Astrocyte of the spinal cord (primary cell): ENCODE measurements around the gene THEMIS.

Experiments used
- DNase-seq: peaks from one replicate; pipeline ENCODE4 v3.0.0; 2011; ENCODE audit warnings: low read depth, low spot score
- H3K4me3 ChIP-seq: 2 replicates; pipeline ENCODE4 v1.5.1; 2011; ENCODE audit warnings: low read depth, mild to moderate bottlenecking, low read length, moderate library complexity
- in situ Hi-C: cut with HindIII; loops from 2 replicates; pipeline ENCODE4 v1.10.0; 2017; ENCODE audit warnings: low sequenced_read_pairs
- TF ChIP-seq, protein P1 (sequence below): IDR thresholded peaks from 2 replicates; pipeline ENCODE4 v1.5.1; 2012; ENCODE audit warnings: low read depth, mild to moderate bottlenecking, low read length, inconsistent platforms

Gene THEMIS

DNA sequence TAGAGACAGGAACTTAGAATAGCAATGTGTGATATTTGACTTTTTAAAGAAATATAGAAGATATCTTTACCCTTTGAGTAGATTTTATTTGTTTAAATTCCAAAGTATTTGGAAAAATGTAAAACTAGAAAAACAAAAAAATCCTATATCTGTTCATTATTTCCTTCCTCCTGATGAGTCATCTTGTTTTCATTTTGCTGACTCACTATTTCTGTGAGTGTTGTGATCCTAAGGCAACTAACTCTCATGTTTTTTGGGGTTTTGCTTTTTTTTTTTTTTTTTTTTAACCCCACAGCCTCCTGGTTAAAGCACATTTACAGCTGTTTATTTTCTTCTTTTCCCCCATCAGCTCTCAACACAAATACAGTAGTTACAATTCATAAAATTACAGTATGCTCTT is 37.8 kb upstream of the THEMIS start:
- TF ChIP-seq, protein P1, sequence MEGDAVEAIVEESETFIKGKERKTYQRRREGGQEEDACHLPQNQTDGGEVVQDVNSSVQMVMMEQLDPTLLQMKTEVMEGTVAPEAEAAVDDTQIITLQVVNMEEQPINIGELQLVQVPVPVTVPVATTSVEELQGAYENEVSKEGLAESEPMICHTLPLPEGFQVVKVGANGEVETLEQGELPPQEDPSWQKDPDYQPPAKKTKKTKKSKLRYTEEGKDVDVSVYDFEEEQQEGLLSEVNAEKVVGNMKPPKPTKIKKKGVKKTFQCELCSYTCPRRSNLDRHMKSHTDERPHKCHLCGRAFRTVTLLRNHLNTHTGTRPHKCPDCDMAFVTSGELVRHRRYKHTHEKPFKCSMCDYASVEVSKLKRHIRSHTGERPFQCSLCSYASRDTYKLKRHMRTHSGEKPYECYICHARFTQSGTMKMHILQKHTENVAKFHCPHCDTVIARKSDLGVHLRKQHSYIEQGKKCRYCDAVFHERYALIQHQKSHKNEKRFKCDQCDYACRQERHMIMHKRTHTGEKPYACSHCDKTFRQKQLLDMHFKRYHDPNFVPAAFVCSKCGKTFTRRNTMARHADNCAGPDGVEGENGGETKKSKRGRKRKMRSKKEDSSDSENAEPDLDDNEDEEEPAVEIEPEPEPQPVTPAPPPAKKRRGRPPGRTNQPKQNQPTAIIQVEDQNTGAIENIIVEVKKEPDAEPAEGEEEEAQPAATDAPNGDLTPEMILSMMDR: no peak
- H3K4me3 ChIP-seq: no peak overlapping the region
- peak; percentile 66 for DNase-seq
- in situ Hi-C loops: no loop called here

DNA sequence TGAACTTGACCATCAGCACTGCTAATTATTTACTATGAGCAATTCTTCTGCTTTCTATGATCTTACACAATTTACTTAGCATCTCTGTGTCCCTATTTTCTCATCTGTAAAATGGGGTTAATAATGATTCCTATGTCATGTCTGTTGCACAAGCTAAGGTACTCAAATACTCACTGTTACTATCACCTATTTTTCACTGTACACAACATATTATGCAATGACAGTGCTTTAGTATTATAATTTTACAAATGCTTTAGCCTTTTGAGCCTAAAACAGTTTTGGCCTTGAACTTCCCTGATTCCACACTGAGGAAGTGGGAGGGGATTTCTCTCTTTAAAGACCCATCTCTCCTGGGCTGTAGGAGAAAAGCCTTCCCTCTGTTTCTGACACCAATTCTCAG is 36.9 kb upstream of the THEMIS start:
- TF ChIP-seq, protein P1: no peak

DNA sequence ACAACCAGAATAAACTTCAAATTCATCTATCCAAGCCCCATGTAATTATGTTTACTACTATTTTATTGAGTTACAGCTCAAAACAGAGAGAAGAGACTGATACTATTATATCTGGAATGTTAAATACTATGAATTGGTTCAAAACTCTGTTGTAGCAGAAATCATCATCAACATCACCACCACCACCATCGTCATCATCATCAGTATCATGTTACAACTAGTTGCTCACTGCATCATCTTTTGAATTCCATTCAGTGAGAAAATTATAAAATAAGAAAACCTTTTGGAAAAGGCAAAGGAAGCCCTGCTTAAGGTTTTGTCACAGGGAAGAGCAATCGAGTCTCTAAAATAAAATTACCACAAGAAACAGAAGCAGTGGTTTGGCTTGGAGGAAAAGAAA is 36.2 kb upstream of the THEMIS start:
- in situ Hi-C loops: no loop called here
- peak; percentile 23 for DNase-seq

More for the DNA sequence above, 36.9 kb upstream of the THEMIS start:
- no peak for DNase-seq
- in situ Hi-C loops: no loop called here
- H3K4me3 ChIP-seq: no peak overlapping the region

DNA sequence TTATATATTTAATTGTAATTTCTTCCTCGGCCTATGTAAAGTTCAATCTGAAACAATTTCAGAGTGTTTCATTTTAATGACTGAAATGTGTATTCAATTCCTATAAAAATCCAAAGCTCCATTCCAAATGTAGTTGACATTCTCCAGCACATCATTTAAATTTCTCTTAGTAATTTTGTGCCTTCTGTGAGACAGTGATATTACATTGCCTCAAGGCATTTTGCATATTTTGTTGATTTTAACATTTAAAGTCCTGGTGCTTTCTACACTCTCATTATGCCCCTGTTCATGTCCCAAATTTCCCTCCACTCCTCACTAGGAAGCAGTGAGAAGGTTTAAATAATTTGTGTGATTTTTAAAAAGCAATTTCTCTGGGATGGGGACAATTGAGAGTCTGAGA is 34.1 kb upstream of the THEMIS start:
- TF ChIP-seq, protein P1: no peak
- no peak overlapping the region for H3K4me3 ChIP-seq
- in situ Hi-C loops: no loop called here
- no peak for DNase-seq

More for the DNA sequence above, 36.2 kb upstream of the THEMIS start:
- TF ChIP-seq, protein P1: no peak
- no peak overlapping the region for H3K4me3 ChIP-seq

DNA sequence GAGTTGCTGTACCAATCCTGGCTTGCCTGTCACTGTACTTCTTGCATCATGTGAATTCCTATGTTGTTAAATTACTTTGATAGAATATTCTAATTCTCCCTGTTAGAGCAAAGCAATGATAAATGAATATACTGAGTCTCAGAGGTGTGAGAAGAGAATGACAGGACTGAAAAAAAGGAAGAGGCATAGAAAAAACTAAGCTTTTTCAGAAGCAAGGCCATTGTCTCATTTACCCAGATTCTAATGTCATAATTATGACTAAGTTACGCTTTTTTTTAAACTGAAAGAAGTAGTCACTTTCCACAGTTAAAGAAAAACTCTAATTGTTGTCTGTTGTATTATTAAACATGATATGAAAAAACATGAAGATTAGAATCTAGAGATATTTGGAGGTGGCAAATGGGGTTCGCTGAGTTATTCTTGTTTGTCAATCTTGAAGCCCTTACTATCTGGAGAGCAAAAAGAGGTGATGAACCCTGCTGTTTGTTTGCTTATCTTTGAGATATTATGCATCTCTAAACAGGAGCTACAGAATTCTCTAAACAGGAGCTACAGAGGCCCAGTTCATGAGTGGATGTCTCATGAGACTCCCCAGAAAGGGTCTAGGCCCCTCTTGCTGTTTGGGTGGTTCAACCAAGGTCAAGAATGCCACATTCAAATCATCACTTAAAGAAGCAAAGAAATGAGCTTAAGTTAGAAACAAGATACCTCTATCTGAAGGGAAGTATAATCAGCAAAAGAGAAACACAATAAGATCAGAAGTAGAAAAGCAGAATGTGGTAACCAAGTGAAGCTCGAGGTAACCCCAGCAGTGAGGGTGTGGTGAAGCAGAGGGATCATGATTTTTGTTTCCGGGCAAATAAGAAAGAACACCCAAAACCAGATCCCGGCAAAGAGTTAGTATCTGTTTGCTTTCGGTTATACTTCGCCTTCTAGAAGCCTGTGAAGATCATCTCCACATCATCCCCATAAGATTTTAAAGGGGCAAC is 33.3 kb upstream of the THEMIS start:
- no peak for DNase-seq
- TF ChIP-seq, protein P1: no peak
- H3K4me3 ChIP-seq: no peak overlapping the region
- in situ Hi-C loops: no loop called here

DNA sequence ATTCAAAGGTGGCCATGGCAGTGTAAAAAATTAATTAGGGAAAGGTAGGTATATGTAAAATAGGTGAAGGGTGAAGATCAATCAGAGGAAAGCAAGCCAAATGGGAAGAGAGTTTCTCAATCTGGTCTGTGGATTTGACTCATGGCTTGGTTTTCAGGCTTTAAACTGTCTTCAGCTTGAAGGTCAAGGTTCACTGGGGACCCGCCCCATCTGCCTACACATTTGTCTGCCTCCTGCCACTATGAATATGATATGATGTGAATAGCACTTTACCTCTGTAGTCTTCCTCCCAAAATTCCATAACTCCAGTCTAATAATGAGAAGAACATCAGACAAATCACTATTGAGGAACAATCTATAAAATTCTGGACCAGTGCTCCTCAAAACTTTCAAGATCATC is 32.3 kb upstream of the THEMIS start:
- H3K4me3 ChIP-seq: no peak overlapping the region
- no peak for DNase-seq
- in situ Hi-C loops: no loop called here
- TF ChIP-seq, protein P1: no peak
